ENCODE results near the gene ERGIC1.
"Not testable (repeated sequence)": the region's sequence is repeated elsewhere in the genome, so short reads cannot be mapped to it uniquely, and the experiment has no call there.

ERGIC1 gene

DNA sequence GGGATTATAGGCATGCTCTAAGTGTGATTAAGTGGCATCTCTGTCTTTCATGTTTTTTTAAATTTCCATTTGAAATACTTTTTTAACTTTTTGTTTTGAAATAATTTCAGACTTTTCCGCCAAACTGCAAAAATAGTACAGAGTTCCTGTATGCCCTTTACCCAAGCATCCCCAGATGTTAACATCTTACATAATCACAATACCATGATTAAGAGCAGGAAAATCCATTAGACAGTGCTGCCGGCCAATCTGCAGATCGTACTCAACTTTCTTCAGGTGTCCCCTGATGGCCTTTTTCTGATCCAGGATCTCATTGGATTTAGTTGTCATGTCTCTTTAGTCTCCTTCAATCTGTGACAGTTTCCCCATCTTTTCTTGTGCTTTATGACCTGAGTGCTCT is 49.0 kb downstream of the ERGIC1 start:
- no peak for DNase-seq

DNA sequence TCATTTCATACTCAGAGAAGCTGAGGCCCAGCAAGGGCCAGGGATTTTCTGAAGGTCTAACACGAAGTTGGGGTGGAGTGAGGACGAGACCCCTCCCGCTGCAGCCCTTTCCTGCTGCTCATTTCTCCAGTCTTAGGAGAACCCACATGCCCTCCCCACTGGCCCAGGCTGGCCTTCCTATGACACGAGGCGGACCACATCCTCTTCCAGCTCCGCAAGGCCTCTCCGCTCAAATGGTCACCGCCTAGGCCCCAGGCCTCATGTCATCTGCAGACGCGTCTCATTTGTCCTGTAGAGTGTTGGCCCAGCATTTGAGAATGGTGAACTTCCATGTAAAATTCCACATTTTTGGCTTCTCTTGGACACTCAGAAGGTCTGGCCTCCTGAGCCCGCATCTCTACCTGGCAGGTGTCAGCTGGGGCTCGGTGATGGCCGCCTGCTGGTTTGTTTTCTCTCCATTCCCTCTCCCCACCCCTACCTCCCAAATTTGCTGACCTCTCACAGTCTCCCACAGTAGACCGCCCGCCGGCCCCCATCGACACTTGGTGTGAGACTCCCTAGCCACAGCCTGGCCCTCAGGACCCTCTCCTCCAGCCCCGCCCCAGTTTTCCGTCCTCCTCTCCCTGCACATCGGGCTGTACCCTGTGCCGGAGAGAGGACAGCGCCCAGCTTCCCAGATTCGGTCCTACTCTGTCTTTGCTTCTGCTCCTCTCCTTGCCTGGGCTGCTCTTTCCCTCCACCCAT is 51.7 kb downstream of the ERGIC1 start:
- DNase-seq: peak in 1 of 2 donors; percentile 48

DNA sequence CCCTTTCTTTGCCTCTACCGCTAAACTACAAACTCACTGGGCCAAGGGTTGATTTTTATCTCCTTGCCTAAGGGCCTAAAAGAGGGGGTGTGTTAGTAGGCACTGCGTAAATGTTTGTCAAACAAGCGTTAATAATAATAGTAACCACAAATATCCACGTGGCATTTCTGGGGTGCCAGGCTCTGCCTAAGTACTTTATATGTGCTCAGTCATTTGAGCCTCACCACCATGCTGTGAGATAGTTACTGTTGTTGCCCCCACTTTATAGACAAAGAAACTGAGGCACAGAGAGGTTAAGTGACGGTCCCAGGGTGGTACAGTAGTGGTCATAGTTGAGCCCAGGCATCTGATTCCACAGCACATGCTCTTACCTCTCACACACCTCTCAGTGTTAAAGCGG is 52.4 kb downstream of the ERGIC1 start:
- DNase-seq: no peak

DNA sequence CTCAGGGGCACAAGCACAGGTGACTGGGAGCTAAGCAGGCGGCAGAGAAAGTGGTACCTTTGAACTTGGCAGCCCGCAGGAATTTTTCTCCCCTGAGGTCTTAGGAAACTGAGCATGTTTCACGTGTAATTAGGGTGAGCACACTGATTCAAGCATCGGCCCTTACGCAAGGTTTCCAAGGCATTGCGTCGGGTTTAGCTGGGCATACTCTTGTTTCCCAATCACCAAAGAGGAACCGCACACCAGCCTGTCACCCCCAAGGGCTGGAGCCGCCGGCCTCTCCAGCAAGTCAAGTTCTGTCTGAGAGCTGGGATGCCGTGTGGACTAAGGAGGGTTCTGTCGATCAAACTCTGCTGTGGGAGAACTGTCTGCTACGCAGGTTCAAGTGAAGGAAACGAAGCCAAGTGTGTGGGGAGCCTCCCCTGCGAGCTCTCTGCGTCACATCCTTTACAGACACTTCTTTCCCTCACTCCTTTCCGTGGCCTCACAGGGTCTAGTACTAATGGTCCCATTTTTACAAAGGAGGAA is 53.0 kb downstream of the ERGIC1 start:
- DNase-seq: peak; percentile 15 to 84

DNA sequence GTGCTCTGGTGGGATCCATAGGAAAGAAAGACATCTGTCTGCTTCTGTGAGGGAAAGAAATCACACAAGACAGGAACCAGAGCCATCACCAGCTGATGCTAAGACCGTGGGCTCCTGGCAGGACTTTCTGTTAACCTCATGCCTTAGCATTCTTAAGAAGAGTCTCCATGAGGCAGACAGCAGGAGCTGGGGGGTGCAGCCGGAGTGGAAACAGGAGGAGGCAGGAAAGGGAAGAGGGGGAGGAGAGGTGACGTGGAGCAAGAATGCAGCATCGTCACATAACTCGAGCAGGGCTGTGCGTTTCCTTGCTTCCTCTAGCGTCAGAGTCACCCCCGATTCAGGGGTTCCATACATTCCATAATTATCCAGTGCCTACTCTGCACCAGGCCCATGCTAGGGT is 53.6 kb downstream of the ERGIC1 start:
- peak in 1 of 2 donors; percentile 55 for DNase-seq

DNA sequence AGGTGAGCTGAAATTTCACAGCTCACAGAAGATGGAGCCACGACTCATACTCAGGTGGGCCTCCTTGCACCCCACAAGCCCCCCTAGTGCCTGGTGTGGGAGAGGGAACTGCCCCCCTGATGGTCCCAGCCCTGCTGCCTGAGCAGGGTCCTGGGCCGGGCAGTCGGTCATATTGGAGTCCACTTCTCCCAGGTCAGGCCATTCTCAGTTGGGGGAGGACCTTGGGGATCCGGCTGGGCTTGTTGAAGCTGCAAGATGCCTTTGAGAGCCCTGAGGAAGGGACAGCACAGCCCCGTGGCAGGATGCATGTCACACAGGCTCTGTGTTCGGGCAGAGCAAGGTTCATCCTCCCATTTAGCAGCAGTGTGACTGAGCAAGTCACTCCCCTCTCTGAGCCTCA is 56.6 kb downstream of the ERGIC1 start:
- no peak for DNase-seq

DNA sequence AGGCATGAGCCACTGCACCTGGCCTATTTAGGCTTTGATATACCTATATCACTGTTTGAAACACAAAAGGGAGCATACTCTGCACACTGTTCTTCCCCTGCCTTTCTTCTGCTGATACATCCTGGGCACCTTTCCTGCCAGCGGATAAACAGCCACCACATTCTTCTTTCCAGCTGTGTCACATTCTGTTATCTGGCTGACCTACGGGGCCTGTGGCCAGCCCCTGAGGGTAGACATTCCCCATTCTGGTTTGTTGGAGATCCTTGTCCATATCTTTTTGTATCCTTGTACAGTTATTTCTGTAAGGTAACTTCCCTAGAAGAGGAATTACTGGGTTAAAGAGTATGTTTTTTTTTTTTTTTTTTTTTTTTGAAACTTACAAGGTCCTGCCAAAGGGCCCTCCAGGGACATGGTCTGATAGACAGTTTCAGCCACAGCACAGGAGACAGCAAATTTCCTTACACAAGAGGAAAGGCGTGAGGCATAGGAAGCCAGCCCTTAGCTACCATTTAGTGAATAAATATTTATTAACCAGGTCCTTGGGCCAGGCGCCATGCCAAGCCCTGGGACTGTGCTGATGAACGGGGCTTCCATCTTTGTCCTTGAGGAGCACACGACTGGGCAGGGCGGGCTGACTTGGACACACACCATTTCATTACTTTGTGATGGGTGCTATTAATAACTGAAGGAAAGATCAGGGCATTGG is 57.8 kb downstream of the ERGIC1 start:
- no peak for DNase-seq

DNA sequence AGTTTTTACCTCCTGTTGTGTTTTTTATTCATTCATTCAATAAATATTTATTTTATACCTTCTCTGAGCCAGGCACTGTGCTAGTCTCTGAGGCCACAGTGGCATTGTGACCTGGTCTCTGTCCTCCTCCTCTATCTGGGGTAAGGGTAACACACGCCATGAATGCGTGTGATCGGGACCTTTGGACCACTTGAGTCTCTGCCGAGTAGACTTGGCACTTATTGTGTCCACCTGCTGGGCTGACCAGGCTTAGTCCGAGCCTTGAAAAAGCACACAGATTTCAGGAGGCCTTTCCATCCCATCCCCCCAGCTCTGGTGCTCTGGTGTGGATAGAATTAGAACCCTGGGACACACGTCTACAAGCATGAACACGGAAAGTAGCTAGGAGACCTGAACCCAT is 58.7 kb downstream of the ERGIC1 start:
- no peak for DNase-seq

DNA sequence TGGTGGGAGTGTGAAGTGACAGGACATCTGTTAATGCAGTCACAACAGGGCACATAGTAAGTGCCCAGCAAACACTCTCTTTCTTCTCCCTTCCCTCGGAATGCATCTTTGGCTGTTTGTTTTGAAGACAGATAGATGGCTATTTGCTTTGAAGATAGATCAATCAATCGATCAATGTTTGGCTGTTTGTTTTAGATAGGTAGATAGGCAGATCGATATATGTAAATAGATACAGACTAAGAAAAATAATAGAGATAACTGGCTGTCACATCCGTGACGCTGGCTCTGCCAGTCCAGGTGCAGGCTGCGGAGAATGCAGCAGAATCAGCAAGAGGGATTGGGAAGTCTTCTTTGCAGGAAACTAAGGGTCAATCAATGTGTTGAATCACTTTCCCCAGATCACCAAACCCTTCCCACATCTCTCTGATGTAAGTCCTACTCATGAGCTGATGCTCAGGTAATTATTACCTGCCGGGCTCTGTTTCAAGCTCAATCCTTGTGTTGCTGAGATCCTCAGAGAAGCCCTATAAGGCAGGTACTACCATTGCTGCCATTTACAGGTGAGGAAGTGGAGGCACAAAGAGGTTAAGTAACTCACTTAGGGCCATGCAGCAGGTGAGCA is 60.8 kb downstream of the ERGIC1 start:
- no peak for DNase-seq

DNA sequence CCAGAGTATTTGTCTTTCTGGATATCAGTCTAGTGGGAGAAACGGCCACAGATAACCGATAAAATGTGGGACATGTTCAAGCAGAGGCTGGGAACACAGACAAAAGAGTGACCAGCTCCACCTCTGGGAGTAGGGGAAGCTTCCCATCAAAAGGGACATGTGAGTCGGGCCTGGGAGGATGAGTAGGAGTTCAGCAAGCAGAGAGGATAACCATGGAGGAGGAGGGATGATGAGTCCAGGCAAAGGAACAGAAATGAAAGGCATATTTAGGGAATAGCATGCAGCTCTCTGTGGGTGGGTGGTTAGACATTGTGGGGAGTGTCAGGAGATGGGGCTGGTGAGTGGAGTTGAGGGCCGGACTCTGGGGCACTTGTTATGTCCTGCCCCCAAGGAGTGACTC is 61.5 kb downstream of the ERGIC1 start:
- no peak for DNase-seq

DNA sequence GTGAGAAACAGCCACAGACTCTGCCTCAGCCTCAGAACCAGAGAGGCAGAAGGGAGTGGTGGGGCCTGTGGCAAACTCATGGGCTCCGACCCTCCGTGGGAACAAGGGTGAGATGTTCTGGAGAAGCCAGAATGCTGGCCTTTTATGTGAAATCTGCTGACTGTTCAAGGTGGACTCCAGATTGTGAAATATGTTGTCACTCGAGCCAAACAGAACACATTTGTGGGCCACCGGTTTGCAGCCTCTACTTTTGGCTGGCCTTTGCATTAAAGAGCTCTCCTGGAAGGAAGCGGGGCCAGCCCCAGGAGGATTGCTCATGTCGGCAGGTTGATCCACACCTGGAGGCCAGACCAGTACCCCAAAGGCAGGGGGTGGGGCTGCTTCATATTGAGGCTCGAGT is 62.4 kb downstream of the ERGIC1 start:
- DNase-seq: no peak

DNA sequence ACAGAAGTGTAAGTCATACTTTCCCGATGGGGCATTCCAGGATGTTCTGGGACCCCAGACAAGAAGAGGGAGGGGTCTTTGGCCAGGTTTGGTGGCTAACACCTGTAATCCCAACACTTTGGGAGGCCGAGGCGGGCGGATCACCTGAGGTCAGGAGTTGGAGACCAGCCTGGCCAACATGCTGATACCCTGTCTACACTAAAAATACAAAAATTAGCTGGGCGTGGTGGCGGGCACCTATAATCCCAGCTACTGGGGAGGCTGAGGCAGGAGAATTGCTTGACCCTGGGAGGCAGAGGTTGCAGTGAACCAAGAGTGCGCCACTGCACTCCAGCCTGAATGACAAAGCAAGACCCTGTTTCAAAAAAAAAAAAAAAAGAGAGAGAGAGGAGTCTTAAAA is 63.0 kb downstream of the ERGIC1 start:
- not testable (repeated sequence) for DNase-seq

DNA sequence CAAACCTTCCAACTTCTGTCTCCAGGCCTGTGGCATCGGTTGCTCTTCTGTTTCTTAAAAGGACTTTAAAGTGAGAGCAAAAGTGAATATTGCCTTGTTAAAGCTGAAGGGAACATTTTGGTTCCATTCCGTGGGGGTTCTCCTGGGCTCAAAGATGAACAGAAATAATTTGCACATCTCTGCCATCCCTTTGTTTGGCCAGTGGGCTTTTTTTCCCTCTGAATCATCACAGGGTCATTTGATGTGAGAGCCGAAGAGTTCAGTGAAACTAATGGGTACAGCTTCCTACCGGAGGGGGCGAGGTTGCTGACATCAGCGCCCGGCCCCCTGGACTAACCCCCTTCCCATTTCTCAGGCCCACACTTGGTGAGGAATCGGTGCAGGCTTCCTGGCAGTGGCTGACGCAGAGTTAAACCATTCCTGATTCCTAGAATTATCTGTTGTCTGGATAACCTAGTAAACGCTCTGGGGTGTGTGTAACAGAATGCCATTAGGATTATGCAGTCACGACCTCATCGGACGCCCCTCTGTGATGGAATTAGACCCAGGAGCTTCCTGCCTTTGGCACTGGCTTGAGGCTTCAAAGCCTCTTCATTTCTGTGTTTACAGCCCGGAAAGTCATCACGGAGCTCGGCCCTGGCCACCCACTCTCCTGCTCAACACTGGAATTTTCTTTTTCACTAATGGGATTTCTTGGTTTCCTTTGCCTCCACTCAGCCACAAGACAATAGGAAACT is 63.6 kb downstream of the ERGIC1 start:
- DNase-seq: peak in 1 of 2 donors; percentile 30

DNA sequence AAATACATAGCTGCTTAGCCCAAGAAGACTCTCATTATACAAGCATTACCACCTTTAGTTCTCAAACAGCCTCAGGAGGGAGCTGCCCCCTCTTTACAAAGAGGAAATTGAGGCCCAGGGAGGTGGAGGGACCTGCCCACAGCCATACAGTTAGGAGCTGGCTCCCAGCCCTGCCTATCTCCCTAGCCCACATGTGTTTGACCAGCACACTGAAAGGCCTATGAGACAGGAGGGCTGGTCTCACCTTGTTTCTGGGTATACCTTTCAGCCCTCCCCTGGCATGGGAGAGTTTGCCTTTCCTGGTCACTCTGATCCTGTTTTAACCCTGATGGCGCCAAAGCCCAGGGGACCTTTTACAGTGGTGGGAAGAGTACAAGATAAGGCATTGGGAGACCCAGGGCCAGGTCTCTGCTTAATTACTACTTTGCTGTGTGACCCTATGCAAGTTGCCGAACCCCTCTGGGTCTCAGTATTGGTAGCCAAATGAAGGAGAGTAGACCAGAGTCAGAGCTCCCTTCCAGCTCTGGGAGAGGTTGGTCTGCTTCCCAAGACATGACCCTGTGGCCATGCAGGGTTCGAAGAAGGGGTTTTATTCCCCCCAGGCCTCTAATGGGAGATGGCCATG is 64.3 kb downstream of the ERGIC1 start:
- DNase-seq: no peak

DNA sequence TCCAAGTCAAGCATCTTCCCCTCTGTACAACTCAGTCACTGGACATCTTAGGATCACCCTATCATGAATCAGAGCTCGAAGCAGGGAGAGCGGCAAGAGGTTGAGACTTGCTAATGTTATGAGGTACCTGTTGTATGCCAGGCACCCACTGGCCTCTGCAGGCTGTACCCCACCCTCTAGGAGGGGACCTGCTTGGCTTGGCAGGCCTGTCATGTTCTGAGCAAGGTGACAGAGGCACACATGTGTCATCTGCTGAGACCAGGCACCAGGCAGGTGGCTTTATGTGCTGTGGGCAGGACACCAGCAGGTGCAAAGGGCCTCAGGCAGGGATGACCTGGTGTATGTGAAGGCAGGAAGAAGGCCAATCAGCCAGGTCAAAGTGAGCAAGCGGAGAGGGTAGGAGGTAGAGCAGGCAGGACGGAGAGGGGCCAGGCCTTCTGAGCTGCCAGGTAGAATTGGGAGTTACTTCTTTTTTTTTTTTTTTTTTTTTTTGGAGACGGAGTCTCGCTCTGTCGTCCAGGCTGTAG is 64.9 kb downstream of the ERGIC1 start:
- no peak for DNase-seq

DNA sequence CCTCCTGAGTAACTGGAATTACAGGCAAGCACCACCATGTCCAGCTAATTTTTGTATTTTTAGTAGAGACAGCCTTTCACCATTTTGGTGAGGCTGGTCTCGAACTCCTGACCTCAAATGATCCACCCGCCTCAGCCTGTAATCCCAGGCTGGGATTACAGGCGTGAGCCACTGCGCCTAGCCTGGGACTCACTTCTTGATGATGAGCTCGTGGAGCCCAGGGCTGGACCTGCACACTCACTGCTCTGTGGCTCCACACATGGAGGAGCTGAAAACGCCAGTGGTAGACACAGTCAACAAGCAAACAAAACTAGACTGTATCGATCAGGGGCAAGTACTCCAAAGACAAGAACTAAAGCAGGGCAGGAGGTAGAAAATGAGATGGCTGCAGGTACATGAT is 65.4 kb downstream of the ERGIC1 start:
- DNase-seq: no peak

DNA sequence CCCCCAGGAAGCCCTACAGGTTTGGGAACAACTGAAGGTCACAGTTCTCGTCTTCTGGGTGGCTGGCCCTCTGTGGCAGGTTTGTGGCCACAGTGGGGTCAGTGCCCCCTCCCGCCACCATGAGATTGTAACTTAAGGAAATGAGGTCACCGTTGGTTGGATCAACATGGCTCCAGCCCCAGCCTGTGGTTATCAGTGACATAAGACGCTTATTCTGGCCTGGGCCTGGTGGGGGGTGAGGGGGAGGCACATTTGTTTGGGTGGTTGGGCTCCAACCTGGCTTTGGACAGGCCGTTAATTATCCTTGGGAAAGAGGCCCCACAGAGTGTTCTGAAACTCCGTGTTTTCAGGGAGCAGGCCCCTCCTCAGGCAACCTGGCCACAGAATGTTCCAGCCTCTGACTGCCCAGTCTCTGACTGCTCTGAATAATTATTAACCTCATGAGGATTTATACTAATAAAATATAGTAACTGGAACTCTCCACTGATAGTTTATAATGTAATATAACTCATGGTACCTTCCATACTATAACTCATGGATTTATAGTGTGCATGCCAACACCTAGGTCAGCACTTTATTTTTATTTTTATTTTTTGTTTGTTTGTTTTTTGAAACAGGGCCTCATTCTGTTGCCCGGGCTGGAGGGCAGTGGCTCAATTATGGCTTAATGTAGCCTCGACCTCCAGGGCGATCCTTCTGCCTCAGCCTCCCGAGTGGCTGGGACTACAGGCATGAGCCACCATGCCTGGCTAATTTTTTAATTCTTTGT is 67.1 kb downstream of the ERGIC1 start:
- no peak for DNase-seq

DNA sequence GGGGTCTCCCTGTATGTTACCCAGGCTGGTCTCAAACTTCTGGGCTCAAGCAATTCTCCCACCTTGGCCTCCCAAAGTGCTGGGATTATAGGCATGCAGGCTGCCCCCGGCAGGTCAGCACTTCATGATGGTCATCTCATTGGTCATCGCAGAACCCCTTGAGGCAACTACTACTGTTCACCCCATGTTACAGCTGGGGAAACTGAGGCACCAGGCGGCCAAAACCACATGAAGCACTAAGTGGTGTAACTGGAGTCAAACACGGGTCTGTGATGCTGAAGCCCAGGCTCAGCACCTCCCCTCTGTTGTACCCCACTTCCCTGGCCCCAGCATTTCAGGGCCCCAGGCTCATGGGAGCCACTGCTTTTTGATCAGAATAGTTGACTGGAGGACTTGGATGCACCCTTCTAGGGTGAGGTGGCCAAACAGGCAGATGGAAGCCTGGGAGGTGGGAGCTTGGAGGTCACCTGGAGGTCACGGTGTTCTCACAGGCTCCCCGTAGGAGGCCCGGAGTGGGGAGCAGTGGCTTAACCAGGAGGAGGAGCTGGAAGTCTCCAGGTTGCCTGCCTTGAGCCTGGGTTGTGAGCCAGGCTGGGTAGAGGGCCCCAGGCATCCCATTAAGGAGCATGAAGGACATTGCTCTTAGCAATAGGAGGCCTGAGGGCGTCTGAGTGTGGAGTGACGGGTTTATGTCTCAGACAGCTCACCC is 67.9 kb downstream of the ERGIC1 start:
- DNase-seq: no peak

DNA sequence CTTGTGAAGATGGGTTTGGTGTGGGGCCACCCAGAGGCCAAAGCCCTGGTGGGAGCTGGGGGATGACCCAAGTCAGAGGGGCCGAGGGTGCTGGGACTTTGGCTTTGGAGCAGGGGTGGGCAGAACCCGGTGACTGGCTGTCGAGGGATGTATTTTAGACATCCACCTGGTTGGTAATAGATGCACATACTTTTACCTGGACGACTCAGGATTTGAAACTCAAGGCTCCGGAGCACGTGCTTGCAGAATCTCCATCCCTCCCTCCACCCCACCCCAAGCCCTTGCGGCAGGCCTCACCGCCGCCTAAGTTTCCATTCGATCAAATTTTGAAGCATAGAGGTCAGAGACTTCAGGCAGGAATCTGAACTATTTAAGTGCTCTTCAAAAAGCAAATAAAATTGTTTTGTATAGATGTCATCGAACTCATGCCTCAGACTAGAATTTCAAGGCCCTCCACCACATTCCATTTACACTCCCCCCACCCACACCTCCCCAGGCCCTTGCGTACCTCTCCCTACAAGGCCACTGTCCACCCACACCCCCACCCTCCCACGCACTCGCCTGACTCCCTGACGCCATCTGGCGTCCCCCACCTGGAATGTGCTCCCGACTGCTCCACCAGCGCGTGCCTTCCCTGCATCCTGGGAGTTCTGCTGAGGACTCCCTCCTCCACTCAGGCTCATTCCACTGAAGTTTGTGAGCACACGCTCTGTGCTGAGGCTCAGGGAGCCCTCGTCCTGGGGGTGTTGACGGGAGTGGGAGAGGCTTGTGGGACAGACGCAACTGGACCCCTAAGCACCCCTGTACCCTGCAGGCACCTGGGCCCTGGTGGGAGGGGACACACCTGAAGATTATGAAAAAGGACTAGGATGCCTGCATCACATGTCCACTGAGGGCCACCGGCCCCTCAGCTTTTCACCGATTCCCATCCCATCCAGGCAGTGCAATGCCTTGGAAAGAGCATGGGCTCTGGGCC is 68.7 kb downstream of the ERGIC1 start:
- no peak for DNase-seq

DNA sequence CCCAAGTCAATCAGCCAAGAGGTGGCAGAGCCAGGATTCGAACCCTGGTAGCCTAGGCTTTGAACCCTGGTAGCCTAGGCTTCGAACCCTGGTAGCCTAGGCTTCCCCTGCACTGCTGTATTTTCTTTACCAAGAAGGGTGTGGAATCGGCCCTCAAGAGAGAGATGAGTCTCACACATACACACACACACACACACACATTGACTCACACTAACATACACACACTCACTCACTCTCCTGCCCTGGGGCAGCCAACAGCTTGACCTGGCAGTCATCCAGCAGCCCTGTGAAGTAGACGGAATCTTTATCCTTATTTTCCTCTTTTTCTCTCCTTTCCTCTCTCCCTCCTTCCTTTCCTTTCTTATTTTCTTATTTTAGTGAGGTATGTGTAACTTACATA is 69.7 kb downstream of the ERGIC1 start:
- no peak for DNase-seq
